Muscle of leg (tissue), 11 donors: Measurements from ENCODE around the gene MDC1. TPM values are rescaled to one million over a fixed set of nuclear protein-coding genes. Genes with fewer than 3 reads are reported as not detected.

Source experiments
- DNase-seq: peaks from one replicate; pipeline ENCODE4 v3.0.0; 2013
- H3K27ac ChIP-seq: one replicate; pipeline ENCODE4 v1.5.1; 2013; ENCODE audit warnings: mild to moderate bottlenecking, low read length, control low read depth
- H3K27me3 ChIP-seq: one replicate; pipeline ENCODE4 v1.6.1; 2013; ENCODE audit warnings: low read length; ENCODE audit not compliant: control insufficient read depth, insufficient read depth
- H3K36me3 ChIP-seq: one replicate; pipeline ENCODE4 v1.6.1; 2013; ENCODE audit warnings: low read length; ENCODE audit not compliant: control insufficient read depth, insufficient read depth
- H3K4me1 ChIP-seq: one replicate; pipeline ENCODE4 v1.6.1; 2013; ENCODE audit warnings: low read length; ENCODE audit not compliant: control insufficient read depth, insufficient read depth
- H3K4me3 ChIP-seq: one replicate; pipeline ENCODE4 v1.5.1; 2013; ENCODE audit warnings: low read length, control low read depth
- H3K9me3 ChIP-seq: replicated peaks from 2 replicates; pipeline ENCODE4 v1.6.1; 2013; ENCODE audit warnings: low read depth, low read length; ENCODE audit not compliant: control insufficient read depth
- WGBS: methylation state at CpG from one replicate; pipeline ENCODE4 v1.1.5; 2013; ENCODE audit warnings: missing lambda C conversion rate; ENCODE audit not compliant: insufficient coverage; 5-methylcytosine and 5-hydroxymethylcytosine counted together
- polyA plus RNA-seq, 8 donors: library from polyadenylated mRNA; unstranded; fragments of 120-200 nt; gene quantifications; one replicate each; pipeline versions ENCODE4 v1.2.1 to v1.2.3, GENCODE V29; 2013; ENCODE audit warnings: inconsistent platforms in 1 of 8, low replicate concordance in 1 of 8; ENCODE audit not compliant: insufficient read length in 8 of 8, insufficient read depth in 1 of 8
- total RNA-seq: library from RNA; stranded (reverse); fragments of 120-200 nt; gene quantifications from one replicate; pipeline ENCODE4 v1.2.4, GENCODE V29; 2013

Gene MDC1
- total and polyA plus RNA-seq, 9 donors = 9.6 to 34.6 (median 24.5) TPM

DNA sequence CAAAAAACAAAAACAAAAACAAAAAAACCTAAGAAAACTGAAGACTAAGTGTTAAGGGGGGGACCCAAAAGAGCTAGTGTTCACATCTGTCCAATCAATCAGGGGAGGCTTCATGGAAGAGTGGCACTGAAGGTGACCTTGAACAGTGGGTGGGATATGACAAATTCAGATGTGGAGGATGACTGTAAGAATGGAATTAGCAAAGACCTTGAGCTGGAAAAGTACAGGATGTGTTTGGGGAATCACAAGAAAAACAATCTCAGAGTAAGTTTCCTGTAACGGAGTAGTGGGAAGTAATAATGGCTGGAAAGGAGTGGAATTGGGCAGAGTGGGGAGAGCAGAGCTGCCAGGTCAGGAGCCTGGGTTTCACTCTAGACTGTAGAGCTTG, 30.2 kb upstream of the MDC1 start:
- no peaks in the 10 kb centered on the region for H3K9me3 ChIP-seq
- 80% methylated on average over 1 of the region's 1 CpG for WGBS
- H3K27me3 ChIP-seq = no peaks in the 10 kb centered on the region
- no peak overlapping the region for H3K4me3 ChIP-seq
- no peaks in the 10 kb centered on the region for H3K36me3 ChIP-seq
- no peak overlapping the region for H3K27ac ChIP-seq
- peaks cover 38% of the 10 kb centered on the region for H3K4me1 ChIP-seq
- DNase-seq = no peak

DNA sequence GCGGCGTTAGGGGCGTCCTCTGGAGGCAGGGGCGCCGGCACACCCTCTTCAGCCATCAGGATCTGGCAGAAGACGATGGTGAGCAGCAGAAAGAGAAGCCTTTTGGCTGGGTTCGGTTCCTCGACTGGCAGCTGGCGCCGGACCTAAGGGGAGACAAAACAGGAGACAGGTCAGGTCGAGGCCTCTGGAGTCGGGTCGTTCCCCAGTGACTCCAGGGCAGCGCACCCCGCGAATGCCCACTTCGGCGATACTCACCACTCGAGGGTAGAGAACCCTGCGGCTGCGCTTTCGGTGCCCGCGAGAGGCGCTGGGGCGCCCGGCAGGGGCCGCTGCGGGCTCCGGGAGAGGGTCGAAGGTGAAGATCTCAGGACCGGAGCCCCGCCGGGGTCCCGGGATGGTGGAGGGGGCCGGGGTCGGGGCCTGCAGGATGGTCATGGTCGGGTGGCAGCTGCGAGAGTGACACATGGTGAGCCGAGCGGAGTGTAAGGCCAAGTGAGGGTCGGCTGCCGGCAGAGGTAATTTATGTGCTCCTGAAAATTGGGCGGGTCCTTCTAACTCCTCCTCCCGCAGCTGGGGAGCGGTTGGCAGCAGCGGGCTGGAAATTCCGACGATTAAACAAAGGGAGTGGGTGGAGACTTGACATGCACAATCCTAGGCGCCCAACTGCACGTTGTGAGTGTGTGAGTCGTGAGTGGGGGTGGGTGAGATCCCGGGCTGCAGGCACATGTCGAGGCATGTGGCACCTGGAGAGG, 27.1 kb upstream of the MDC1 start, which contains the start of gene IER3:
IER3 (minus strand) TSS at position 494 of the 752 bp plus-strand sequence; CDS start at position 465, 29 bp downstream.
- Histone ChIP-seq H3K4me1 (peaks cover 40% of the 10 kb centered on the region), H3K27ac (peak within 1 kb of the TSS; percentile 97), H3K27me3 (no peaks in the 10 kb centered on the region), H3K36me3 (peaks cover 19% of the 10 kb centered on the region), H3K4me3 (peak within 1 kb of the TSS; percentile 95), H3K9me3 (no peaks in the 10 kb centered on the region)
- under 1% methylated on average over 50 of the region's 54 CpGs for WGBS
- DNase-seq = peak; percentile 90

DNA sequence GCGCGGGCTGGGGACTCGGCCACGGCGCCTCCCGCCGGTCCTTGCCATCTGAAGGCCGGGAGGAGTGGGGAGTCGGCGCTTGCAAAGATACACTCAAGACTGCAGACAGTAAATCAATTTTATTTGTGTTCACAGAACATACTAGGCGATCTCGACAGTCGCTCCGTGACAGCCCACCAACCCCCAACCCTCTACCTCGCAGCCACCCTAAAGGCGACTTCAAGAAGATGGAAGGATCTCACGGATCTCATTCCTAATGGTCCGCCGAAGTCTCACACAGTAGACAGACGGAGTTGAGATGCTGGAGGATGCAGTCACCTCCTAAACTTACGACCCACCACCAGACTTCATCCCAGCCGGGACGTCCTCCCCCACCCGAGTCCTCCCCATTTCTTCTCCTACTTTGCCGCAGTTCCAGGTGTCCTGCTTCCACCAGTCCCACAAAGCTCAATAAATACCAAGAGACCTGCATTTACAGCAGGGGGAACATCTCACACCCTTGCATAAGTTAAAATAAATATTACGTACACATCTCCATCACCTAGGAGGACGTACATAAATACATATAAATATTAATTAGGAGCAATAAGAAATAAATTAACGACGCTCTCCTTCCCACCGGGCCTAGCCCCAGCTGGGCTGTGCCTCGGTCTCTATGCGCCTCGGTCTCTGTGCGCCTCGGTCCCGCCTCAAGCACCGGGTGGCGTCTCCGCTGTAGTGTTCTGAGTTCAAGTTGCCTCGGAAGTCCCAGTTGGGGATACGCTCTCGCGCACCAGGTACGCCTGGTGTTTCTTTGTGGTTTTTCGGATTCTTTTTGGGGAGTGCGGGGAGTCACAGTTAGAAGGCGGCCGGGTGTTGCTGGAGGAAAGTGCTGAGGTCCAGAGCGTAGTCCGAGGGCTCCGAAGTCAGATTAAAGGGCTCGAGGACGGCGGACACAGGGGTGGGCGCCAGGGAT, 26.3 kb upstream of the MDC1 start:
- peaks cover 27% of the 10 kb centered on the region for H3K36me3 ChIP-seq
- H3K4me1 ChIP-seq = peaks cover 37% of the 10 kb centered on the region
- no peaks in the 10 kb centered on the region for H3K27me3 ChIP-seq
- WGBS = 7% methylated on average over 41 of the region's 55 CpGs
- peak overlapping the region; percentile 95 for H3K4me3 ChIP-seq
- no peaks in the 10 kb centered on the region for H3K9me3 ChIP-seq
- peak; percentile 60 for DNase-seq
- H3K27ac ChIP-seq = peak overlapping the region; percentile 97

DNA sequence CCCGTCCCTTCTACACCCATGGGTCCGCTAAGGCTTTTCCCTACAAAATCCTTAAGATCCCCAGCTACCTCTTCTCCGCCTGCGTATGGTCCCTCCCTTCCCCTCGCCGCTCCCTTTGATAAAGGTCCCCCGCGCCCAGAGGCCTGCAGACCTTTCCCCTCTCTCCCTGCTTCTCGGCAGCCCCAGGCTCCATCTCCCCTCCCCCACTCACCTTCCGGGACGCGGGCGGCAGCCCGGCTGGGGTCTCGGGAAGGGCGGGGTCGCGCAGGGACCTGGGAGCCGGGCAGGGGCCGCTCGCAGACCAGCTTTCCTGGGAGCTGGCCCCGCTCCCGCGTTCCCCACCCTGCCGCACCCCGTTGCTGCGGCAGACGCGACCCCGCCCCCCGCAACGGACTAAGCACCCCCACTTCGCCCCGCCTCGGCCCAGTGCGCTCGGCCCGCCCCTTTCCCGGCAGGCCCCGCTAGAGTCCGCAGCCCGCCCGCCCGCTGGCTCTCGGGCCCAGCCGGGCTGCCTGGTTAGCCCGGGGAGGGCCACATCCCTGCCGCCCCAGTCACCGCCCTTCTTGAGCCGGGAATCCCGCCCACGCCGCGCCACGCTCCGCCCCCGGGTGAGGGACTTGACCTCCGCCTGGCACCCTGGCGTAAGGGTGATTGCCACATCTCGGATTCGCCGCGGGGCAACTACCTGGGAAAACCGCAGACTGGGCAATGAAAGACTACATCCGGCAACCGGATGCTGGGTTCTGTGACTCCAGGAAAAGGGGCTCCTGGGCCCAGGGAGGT, 25.4 kb upstream of the MDC1 start, which contains the start of gene FLOT1:
FLOT1 (minus strand) TSS at position 372 of the 783 bp plus-strand sequence. CDS start 498 bp downstream, outside the sequence.
- H3K27ac ChIP-seq = peak within 1 kb of the TSS; percentile 97
- DNase-seq = peak; percentile 96
- WGBS = under 1% methylated on average over 60 of the region's 66 CpGs

DNA sequence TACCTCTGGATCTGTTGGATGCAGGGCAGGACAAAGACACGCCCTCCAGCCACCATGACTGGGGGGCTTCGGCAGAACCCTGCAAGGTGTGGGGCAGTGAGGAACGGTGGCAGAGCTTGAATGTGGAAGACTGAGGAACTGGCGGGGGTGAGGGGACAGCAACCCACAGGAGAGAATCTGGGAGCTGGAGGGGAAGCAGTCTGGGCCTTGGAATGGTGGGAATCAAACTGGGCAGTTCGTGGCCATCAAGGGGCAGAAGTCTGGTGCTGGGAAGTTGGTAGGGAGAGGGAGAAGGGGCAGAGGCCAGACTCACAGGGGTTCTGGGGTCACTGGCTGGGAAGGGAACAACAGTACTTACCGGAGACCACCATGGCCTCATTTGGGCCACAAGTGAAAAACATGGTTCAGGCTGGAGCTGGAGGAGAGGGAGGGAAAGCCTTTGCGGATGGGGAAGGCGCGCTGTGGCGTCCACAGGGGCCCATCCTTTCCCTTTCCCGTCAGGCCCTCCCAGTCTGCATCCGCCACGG, 24.8 kb upstream of the MDC1 start:
- Histone ChIP-seq H3K27me3 (no peaks in the 10 kb centered on the region), H3K4me1 (peaks cover 38% of the 10 kb centered on the region), H3K4me3 (peak overlapping the region; percentile 95), H3K9me3 (no peaks in the 10 kb centered on the region), H3K27ac (peak overlapping the region; percentile 97), H3K36me3 (peaks cover 43% of the 10 kb centered on the region)
- 6% methylated on average over 13 of the region's 13 CpGs for WGBS
- peak; percentile 76 for DNase-seq

More for the DNA sequence above, 25.4 kb upstream of the MDC1 start, which contains the start of gene FLOT1:
- Histone ChIP-seq H3K36me3 (peaks cover 36% of the 10 kb centered on the region), H3K27me3 (no peaks in the 10 kb centered on the region), H3K4me1 (peaks cover 37% of the 10 kb centered on the region), H3K9me3 (no peaks in the 10 kb centered on the region), H3K4me3 (peak within 1 kb of the TSS; percentile 95)

DNA sequence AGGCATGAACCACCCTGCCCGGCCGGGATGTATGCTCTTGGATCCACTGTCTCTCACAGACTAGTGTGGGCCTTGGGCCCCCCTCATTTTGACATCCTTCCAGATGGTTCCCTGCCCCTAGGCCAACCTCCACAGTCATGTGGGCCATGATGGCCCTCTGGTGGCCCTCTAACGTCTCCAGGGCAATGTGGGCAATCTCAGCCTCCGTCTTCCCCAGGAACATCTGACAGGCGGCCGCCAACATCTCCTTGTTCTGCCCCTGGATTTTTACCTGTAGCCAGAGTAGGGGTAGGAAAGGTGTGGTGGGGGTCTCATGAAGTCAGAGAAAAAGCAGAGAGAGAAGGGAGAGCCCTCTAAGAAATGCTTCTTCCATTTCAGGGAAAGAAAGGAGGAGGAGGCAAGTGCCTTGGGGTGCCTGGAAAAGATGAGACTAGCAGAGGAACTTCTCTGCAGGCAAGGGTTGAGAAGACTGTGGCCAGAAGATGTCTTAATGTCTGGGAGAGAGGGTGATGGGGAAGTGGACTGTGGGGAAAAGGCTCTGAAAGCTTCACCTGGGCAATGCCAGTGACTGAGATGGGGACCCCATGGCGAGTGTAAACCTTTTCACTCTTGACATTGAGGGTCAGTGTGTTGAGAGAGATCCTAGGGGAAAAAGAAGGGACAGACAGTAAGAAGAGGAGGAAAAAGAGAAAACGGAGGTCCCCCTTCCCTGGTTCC, 24.1 kb upstream of the MDC1 start:
- DNase-seq = no peak
- Histone ChIP-seq H3K27me3 (no peaks in the 10 kb centered on the region), H3K4me3 (peak overlapping the region; percentile 95), H3K9me3 (no peaks in the 10 kb centered on the region), H3K27ac (peak overlapping the region; percentile 97), H3K36me3 (peaks cover 45% of the 10 kb centered on the region), H3K4me1 (peaks cover 38% of the 10 kb centered on the region)
- 77% methylated on average over 6 of the region's 8 CpGs for WGBS

DNA sequence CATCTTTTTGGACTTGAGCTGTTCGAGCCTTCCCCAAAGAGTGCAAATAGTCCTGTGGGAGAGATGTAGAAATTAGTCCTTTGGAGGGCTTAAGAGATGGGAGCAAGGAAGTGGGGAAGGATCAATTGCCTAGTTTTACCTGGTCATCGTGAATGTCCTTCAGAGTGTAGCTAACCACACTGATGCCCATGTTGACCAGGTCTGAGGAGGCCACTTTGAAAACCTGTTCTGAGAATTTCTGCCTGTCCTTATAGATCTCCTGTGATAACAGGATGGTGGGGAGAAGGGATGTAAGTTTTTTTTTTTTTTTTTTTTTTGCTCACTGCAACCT, 23.4 kb upstream of the MDC1 start:
- peaks cover 38% of the 10 kb centered on the region for H3K4me1 ChIP-seq
- H3K9me3 ChIP-seq = no peaks in the 10 kb centered on the region
- no peak overlapping the region for H3K4me3 ChIP-seq
- no peak overlapping the region for H3K27ac ChIP-seq
- no peaks in the 10 kb centered on the region for H3K27me3 ChIP-seq
- peaks cover 52% of the 10 kb centered on the region for H3K36me3 ChIP-seq
- WGBS = 100% methylated on average over 2 of the region's 2 CpGs
- DNase-seq = no peak

DNA sequence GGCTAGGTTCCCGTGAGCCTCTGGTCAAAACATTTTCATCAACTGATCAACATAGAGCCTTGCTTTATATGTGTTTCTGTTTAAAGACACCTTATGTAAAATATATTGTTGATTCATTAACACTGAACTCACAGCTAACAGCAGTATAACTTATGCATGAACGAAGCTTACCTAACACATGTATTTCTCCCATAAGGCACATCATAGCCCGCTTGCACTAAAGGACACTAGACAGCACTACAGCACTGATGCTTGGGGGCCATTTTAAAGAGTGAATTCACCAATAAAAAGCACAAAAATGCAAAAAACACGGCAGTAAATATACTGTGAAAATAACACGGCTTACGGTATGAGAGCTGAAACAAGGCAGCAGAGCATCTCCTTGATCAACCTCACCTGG, 21.5 kb upstream of the MDC1 start:
- no peak for DNase-seq
- Histone ChIP-seq H3K27me3 (no peaks in the 10 kb centered on the region), H3K4me1 (peaks cover 23% of the 10 kb centered on the region), H3K27ac (no peak overlapping the region), H3K4me3 (no peak overlapping the region), H3K9me3 (no peaks in the 10 kb centered on the region), H3K36me3 (peaks cover 67% of the 10 kb centered on the region)
- 94% methylated on average over 2 of the region's 6 CpGs for WGBS

DNA sequence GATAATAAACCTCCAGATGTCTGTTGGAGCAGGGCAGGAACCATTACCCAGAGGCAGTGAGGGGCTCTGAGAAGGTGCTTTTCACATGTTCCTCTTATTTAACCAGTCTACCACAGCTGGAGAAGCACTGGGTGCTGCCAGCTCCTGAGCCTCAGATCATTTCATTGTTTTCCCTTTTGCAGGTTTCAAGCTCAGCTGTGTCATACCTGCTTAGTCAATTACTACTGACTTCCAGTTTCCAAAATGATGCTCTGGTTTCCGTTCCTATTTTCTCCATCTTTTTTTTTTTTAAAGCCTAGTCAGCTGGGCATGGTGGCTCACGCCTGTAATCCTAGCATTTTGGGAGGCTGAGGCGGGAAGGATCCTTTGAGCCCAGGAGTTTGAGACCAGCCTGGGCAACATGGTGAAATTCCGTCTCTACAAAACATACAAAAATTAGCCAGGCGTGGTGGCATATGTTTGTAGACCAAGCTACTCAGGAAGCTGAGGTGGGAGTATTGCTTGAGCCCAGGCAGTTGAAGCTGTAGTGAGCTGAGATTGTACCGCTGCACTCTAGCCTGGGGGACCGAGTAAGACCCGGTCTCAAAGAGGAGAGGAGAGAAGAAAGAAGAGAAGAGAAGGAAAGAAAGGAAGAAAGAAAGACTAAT, 18.7 kb upstream of the MDC1 start:
- WGBS = 86% methylated on average over 5 of the region's 8 CpGs
- Histone ChIP-seq H3K27ac (no peak overlapping the region), H3K4me3 (no peak overlapping the region), H3K4me1 (peaks cover 3% of the 10 kb centered on the region), H3K9me3 (no peaks in the 10 kb centered on the region), H3K36me3 (peaks cover 82% of the 10 kb centered on the region), H3K27me3 (no peaks in the 10 kb centered on the region)
- no peak for DNase-seq
